ENCODE data around the gene H1-8. TPM values are rescaled to one million over a fixed set of nuclear protein-coding genes. Genes with fewer than 3 reads are reported as not detected.
A peak's percentile ranks its signal among the peaks of the same experiment; 100 is the strongest.

H1-8 gene
- total and polyA plus RNA-seq, 3 experiments from 2014 or later, result not detected

DNA sequence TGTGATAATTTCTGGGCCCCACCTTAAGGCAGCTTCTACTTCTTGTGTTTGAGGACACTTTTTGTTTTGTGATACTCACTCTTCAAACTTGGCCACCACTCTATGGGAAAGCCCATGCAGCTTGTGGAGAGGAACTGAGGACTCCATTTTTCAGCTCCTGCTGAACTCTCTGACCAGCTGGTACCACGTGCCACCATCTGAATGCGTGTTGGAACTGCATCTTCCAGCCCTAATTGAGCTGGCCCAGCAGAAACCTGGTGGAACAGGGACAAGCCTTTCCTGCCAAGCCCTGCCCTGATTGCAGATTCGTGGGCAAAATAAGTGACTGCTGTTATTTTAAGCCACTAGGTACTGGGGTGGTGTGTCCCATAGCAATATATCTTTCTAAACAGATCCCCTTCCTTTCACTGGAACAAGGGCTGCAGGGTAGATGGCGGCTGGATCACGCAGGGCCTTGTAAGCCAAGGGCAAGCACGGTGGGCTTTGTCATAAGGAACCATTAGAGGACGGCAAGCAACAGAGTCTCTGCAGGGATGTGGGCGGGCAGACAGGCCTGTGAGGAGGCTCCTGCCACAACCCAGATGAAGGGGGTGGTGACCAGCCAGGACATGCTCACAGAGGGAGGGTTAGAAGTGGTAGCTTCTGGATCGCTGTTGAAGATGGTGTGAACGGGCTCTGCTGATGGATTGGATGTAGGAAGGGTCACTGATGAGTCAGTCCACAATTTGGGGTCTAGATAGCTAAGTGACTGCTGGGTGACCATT lies 9.5 kb downstream of the H1-8 start:
- Histone ChIP-seq H3K27me3 (ENCODE audit: insufficient read depth, low read length, poor library complexity, severe bottlenecking) (no peaks in the 10 kb centered on the region), H3K27ac (ENCODE audit: low read depth, low read length) (no peak overlapping the region), H3K4me1 (ENCODE audit: insufficient read depth, low read length) (peaks cover 5% of the 10 kb centered on the region), H3K36me3 (ENCODE audit: insufficient read depth, low read length) (no peaks in the 10 kb centered on the region), H3K4me3 (ENCODE audit: low read length) (no peak overlapping the region), H3K9me3 (ENCODE audit: low read length) (no peaks in the 10 kb centered on the region)
- Mint-ChIP-seq H3K9me3 (no peaks in the 10 kb centered on the region), H3K4me1 (peaks cover 17 to 25% (median 20%) of the 10 kb centered on the region in 3 donors), H3K4me3 (peak overlapping the region in 1 of 7 donors; percentile 7), H3K36me3 (peaks cover 0 to 12% (median 0%) of the 10 kb centered on the region in 3 donors), H3K27ac (peak overlapping the region in 4 of 8 donors; percentile 24 to 84 (median 78)), H3K27me3 (peaks cover 0 to 4% of the 10 kb centered on the region in 2 donors)
- no peak for DNase-seq
- ChIA-PET CTCF (interaction anchor here (1.4 kb wide), 1 partner anchor 24 kb away, joined by 4 read pairs; no protein-coding TSS in a partner anchor), POLR2A (no interaction called here)

DNA sequence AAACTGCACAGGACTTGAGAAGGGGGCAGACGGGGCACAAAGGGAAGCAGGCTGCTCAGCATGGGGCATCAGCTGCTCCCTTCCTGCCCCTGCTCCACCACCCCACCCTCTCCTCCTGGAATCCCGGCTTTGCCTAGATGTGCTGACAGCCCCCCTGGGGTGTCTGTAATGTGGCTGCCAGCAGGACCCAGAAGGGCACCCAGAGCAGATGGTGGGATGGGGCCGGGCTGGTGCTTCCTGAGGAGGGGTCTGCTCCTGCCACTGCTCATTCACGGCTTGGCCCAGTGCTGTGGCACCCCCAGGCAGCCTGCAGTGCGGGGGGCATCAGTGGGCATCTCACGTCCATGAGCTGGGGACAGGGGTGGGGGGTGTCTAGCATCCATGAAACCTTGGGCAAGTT lies 10.2 kb downstream of the H1-8 start:
- POLR2A ChIA-PET, result no interaction called here
- Histone ChIP-seq H3K4me3 (ENCODE audit: low read length) (no peak overlapping the region), H3K27me3 (ENCODE audit: insufficient read depth, low read length, poor library complexity, severe bottlenecking) (no peaks in the 10 kb centered on the region), H3K27ac (ENCODE audit: low read depth, low read length) (no peak overlapping the region), H3K9me3 (ENCODE audit: low read length) (no peaks in the 10 kb centered on the region), H3K36me3 (ENCODE audit: insufficient read depth, low read length) (no peaks in the 10 kb centered on the region), H3K4me1 (ENCODE audit: insufficient read depth, low read length) (peaks cover 12% of the 10 kb centered on the region)
- Mint-ChIP-seq H3K36me3 (peaks cover 0 to 18% (median 6%) of the 10 kb centered on the region in 3 donors), H3K9me3 (no peaks in the 10 kb centered on the region), H3K4me1 (peaks cover 24 to 32% (median 27%) of the 10 kb centered on the region in 3 donors), H3K27ac (peak overlapping the region in 2 of 8 donors; percentile 74 to 84), H3K27me3 (peaks cover 0 to 5% of the 10 kb centered on the region in 2 donors), H3K4me3 (peak overlapping the region in 1 of 7 donors; percentile 7)
- no peak for DNase-seq
- CTCF ChIA-PET, result interaction anchor here (1.4 kb wide), 1 partner anchor 23 kb away, joined by 4 read pairs; no protein-coding TSS in a partner anchor

DNA sequence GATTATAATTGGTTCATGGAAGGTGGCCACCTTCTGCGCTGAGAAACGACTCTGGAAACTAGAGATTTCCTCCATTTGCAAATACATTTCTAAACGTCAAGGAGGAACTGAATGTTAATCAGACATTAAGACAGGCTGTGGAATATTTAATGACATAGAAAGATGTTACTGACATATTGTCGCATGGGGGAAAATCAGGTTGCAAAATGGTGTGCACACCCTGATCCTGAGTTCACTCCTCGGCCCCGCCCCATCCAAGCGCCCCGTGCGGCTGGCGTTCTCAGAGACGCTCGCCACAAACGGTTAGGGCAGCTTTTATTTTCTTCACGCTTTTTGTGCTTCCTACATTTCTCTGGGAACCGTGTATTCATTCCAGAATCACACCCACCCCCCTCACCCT lies 10.7 kb downstream of the H1-8 start:
- POLR2A ChIA-PET, result no interaction called here
- peak overlapping the region in 5 of 7 donors; percentile 11 to 45 (median 17) for H3K4me3 Mint-ChIP-seq
- DNase-seq, result no peak

DNA sequence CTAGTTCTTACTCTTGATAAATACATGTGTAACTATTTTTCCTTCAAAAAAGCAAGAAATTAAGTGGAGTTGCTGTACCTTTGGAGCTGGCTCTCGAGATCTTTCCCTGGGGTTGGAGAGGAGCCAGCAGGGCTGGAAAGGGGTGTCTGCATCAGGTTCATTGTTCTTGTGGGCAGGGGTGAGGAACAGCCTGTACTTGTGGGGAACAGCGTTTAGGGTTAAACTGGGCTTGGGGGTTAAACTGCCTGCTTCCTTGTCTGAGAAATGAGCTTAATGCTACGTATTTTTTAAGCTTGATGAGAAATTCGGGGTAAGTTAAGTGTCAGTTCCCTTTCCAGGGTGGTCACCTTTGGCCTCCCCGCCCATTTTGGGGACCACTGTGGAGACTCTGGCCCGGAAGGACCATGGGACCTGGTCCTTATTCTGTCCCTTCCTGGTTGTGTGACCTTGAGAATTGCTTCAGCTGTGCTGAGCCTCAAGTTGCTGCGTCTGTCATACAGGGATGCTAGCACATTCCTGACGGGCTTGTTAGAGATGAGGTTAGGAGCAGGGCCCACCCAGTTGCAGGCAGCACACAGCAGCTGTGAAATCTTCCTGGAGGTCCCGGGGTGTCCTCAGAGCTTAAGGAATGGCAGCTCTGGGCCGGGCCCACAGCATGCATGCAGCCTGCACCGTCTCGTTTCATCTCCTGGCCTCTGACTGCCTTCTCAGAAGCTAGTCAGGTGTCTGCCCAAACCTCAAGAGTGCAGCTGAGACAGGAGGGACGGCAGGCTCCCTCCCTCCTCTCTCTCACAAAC lies 11.6 kb downstream of the H1-8 start:
- H3K4me1 ChIP-seq (ENCODE audit: insufficient read depth, low read length), result peaks cover 21% of the 10 kb centered on the region
- no peaks in the 10 kb centered on the region for H3K27me3 ChIP-seq (ENCODE audit: insufficient read depth, low read length, poor library complexity, severe bottlenecking)
- peak overlapping the region in 5 of 8 donors; percentile 17 to 92 (median 48) for H3K27ac Mint-ChIP-seq
- H3K4me3 ChIP-seq (ENCODE audit: low read length), result no peak overlapping the region
- peaks cover 0 to 5% of the 10 kb centered on the region in 2 donors for H3K27me3 Mint-ChIP-seq
- no peaks in the 10 kb centered on the region for H3K9me3 ChIP-seq (ENCODE audit: low read length)
- no peaks in the 10 kb centered on the region for H3K36me3 ChIP-seq (ENCODE audit: insufficient read depth, low read length)
- no peaks in the 10 kb centered on the region for H3K9me3 Mint-ChIP-seq
- H3K4me3 Mint-ChIP-seq, result peak overlapping the region in 1 of 7 donors; percentile 20
- peaks cover 0 to 20% (median 8%) of the 10 kb centered on the region in 3 donors for H3K36me3 Mint-ChIP-seq
- ChIA-PET POLR2A (interaction anchor here (1.1 kb wide), 2 partner anchors 23 to 39 kb away, joined by 3 to 4 read pairs; no protein-coding TSS in a partner anchor), CTCF (interaction anchor here (0.6 to 1.8 kb wide), 5 partner anchors 22 to 298 kb away, joined by 3 to 5 read pairs (median 3); no protein-coding TSS in a partner anchor)
- H3K27ac ChIP-seq (ENCODE audit: low read depth, low read length), result no peak overlapping the region
- peaks cover 29 to 37% (median 33%) of the 10 kb centered on the region in 3 donors for H3K4me1 Mint-ChIP-seq
- DNase-seq, result no peak

More for the DNA sequence above, 10.7 kb downstream of the H1-8 start:
- H3K36me3 ChIP-seq (ENCODE audit: insufficient read depth, low read length), result no peaks in the 10 kb centered on the region
- no peak overlapping the region for H3K27ac ChIP-seq (ENCODE audit: low read depth, low read length)
- peaks cover 17% of the 10 kb centered on the region for H3K4me1 ChIP-seq (ENCODE audit: insufficient read depth, low read length)
- H3K4me3 ChIP-seq (ENCODE audit: low read length), result no peak overlapping the region
- CTCF ChIA-PET, result interaction anchor here (0.9 to 1.8 kb wide), 2 partner anchors 23 to 64 kb away, joined by 3 to 4 read pairs; no protein-coding TSS in a partner anchor
- H3K36me3 Mint-ChIP-seq, result peaks cover 0 to 19% (median 8%) of the 10 kb centered on the region in 3 donors
- no peaks in the 10 kb centered on the region for H3K27me3 ChIP-seq (ENCODE audit: insufficient read depth, low read length, poor library complexity, severe bottlenecking)
- H3K27ac Mint-ChIP-seq, result peak overlapping the region in 3 of 8 donors; percentile 5 to 77 (median 17)
- peaks cover 29 to 37% (median 33%) of the 10 kb centered on the region in 3 donors for H3K4me1 Mint-ChIP-seq
- no peaks in the 10 kb centered on the region for H3K9me3 Mint-ChIP-seq
- H3K9me3 ChIP-seq (ENCODE audit: low read length), result no peaks in the 10 kb centered on the region
- peaks cover 0 to 5% of the 10 kb centered on the region in 2 donors for H3K27me3 Mint-ChIP-seq

DNA sequence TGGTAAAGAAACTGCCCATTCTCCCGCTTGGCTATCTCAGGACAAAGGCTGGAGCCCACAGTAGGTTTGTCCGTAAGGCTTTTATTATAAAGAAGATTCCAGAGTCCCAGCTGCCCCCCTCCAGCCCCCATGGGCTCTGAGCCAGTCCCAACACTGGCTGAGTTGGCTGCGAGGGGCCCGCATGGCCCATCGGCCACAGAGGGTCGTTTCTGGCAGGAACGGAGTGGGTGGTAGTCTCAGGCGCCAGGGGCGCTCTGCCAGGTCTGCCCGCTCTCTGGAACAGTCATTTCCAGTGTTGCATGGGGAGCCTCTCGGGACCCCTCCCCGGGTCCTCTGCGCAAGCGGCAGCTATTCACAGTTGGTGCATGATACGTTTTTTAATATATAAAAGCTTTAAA lies 12.2 kb downstream of the H1-8 start:
- peaks cover 0 to 21% (median 8%) of the 10 kb centered on the region in 3 donors for H3K36me3 Mint-ChIP-seq
- H3K27me3 ChIP-seq (ENCODE audit: insufficient read depth, low read length, poor library complexity, severe bottlenecking), result no peaks in the 10 kb centered on the region
- peak overlapping the region in 1 of 8 donors; percentile 92 for H3K27ac Mint-ChIP-seq
- H3K9me3 ChIP-seq (ENCODE audit: low read length), result no peaks in the 10 kb centered on the region
- H3K36me3 ChIP-seq (ENCODE audit: insufficient read depth, low read length), result no peaks in the 10 kb centered on the region
- no peak overlapping the region for H3K4me3 Mint-ChIP-seq
- DNase-seq, result no peak
- peaks cover 0 to 5% of the 10 kb centered on the region in 2 donors for H3K27me3 Mint-ChIP-seq
- ChIA-PET POLR2A (interaction anchor here (1.1 kb wide), 2 partner anchors 22 to 39 kb away, joined by 3 to 4 read pairs; no protein-coding TSS in a partner anchor), CTCF (interaction anchor here (0.6 to 1.8 kb wide), 4 partner anchors 22 to 297 kb away, joined by 3 to 5 read pairs (median 4); no protein-coding TSS in a partner anchor)
- no peaks in the 10 kb centered on the region for H3K9me3 Mint-ChIP-seq
- peaks cover 21% of the 10 kb centered on the region for H3K4me1 ChIP-seq (ENCODE audit: insufficient read depth, low read length)
- no peak overlapping the region for H3K4me3 ChIP-seq (ENCODE audit: low read length)
- no peak overlapping the region for H3K27ac ChIP-seq (ENCODE audit: low read depth, low read length)
- H3K4me1 Mint-ChIP-seq, result peaks cover 29 to 37% (median 33%) of the 10 kb centered on the region in 3 donors

DNA sequence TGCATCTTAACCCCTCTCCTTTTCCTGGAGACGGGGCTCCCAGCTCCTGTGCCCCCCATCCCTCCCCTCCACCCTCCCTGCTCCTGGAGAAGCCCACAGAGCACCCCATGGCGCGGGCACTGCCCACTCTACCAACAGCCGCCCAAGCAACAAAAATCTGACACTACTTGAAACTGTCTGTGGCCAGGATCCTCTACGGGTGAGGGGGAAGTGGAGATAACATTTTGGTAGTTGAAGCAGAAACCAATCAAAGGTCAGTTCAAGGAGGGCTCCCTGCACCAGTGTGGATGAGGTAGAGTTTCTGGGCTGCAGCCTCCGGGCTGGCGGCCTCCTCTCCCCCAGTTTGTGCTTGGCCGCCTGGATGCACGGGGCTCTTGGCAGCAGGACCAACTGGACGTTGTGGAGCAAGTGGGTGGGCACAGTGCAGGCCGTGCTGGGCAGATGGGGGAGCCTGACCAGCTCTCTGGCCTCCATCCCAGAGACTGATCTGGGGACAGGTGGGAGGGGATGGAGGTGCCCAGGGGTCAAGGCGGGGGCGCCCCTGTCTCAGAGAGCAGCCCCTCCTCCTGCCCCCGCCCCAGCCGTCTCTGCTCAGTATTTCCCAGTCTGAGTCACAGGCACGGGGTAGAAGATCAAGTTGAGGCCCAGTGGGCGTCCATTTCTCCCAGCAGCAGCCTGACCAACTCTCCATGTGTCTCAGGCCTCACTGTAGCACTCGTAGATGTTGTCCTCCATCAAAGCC lies 12.8 kb downstream of the H1-8 start:
- Histone ChIP-seq H3K27me3 (ENCODE audit: insufficient read depth, low read length, poor library complexity, severe bottlenecking) (no peaks in the 10 kb centered on the region), H3K27ac (ENCODE audit: low read depth, low read length) (no peak overlapping the region), H3K4me3 (ENCODE audit: low read length) (no peak overlapping the region), H3K36me3 (ENCODE audit: insufficient read depth, low read length) (no peaks in the 10 kb centered on the region), H3K4me1 (ENCODE audit: insufficient read depth, low read length) (peaks cover 21% of the 10 kb centered on the region), H3K9me3 (ENCODE audit: low read length) (no peaks in the 10 kb centered on the region)
- Mint-ChIP-seq H3K9me3 (no peaks in the 10 kb centered on the region), H3K36me3 (peaks cover 2 to 24% (median 12%) of the 10 kb centered on the region in 3 donors), H3K27ac (peak overlapping the region in 3 of 8 donors; percentile 32 to 47 (median 36)), H3K27me3 (peaks cover 0 to 5% of the 10 kb centered on the region in 2 donors), H3K4me3 (no peak overlapping the region), H3K4me1 (peaks cover 32 to 41% (median 37%) of the 10 kb centered on the region in 3 donors)
- POLR2A ChIA-PET, result interaction anchor here (1.1 kb wide), 1 partner anchor 38 kb away, joined by 4 read pairs; no protein-coding TSS in a partner anchor
- DNase-seq, result no peak
- CTCF ChIA-PET, result interaction anchor here (0.9 to 1.8 kb wide), 3 partner anchors 21 to 69 kb away, joined by 3 to 5 read pairs (median 4); no protein-coding TSS in a partner anchor

DNA sequence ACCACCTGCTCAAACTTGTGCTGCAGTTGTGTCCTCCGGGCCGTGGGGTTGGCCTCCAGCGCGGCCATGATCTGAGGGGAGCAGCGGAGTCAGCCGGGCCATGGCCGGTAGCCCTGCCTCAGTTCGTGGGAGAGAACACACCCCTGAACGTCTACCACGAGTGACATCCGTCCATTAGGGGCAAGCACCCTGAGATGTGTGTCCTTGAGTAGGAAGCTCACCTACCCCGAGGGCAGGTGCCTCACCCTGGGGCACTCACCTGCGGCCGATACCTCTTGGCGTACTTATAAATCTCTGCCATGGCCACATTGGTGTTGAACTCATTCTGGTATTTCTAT lies 13.4 kb downstream of the H1-8 start:
- H3K4me3 Mint-ChIP-seq, result no peak overlapping the region
- peaks cover 32 to 41% (median 38%) of the 10 kb centered on the region in 3 donors for H3K4me1 Mint-ChIP-seq
- CTCF ChIA-PET, result no interaction called here

More for the DNA sequence above, 13.4 kb downstream of the H1-8 start:
- no peaks in the 10 kb centered on the region for H3K9me3 ChIP-seq (ENCODE audit: low read length)
- H3K4me1 ChIP-seq (ENCODE audit: insufficient read depth, low read length), result peaks cover 21% of the 10 kb centered on the region
- H3K27ac ChIP-seq (ENCODE audit: low read depth, low read length), result no peak overlapping the region
- peaks cover 2 to 25% (median 13%) of the 10 kb centered on the region in 3 donors for H3K36me3 Mint-ChIP-seq
- no peaks in the 10 kb centered on the region for H3K9me3 Mint-ChIP-seq
- peak overlapping the region in 1 of 8 donors; percentile 36 for H3K27ac Mint-ChIP-seq
- no peaks in the 10 kb centered on the region for H3K36me3 ChIP-seq (ENCODE audit: insufficient read depth, low read length)
- POLR2A ChIA-PET, result no interaction called here
- no peaks in the 10 kb centered on the region for H3K27me3 ChIP-seq (ENCODE audit: insufficient read depth, low read length, poor library complexity, severe bottlenecking)
- no peak overlapping the region for H3K4me3 ChIP-seq (ENCODE audit: low read length)
- DNase-seq, result no peak
- peaks cover 0 to 4% of the 10 kb centered on the region in 2 donors for H3K27me3 Mint-ChIP-seq
